Hepatocyte (in vitro differentiated cells): ENCODE data around the gene RNF168. TPM values are rescaled to one million over a fixed set of nuclear protein-coding genes. Genes with fewer than 3 reads are reported as not detected.
"Not testable (repeated sequence)": the region's sequence is repeated elsewhere in the genome, so short reads cannot be mapped to it uniquely, and the experiment has no call there.

Source experiments
- DNase-seq: peaks from one replicate; pipeline ENCODE4 v3.0.0-alpha.2; 2016; ENCODE audit warnings: low spot score
- H2AFZ ChIP-seq: fragments of 200-600 bp; sonication (generic); 2 replicates; pipeline ENCODE4 v1.6.0; 2016; ENCODE audit warnings: antibody characterized with exemption, mild to moderate bottlenecking
- H3K27ac ChIP-seq: fragments of 200-600 bp; sonication (generic); 2 replicates; pipeline ENCODE4 v1.5.1; 2016; ENCODE audit warnings: mild to moderate bottlenecking
- H3K27me3 ChIP-seq: fragments of 200-600 bp; sonication (generic); 2 replicates; pipeline ENCODE4 v1.6.1; 2016
- H3K36me3 ChIP-seq: fragments of 200-600 bp; sonication (generic); replicated peaks from 2 replicates; pipeline ENCODE4 v1.5.1; 2016; ENCODE audit warnings: low read depth; ENCODE audit not compliant: insufficient read depth
- H3K4me1 ChIP-seq: fragments of 200-600 bp; sonication (generic); 2 replicates; pipeline ENCODE4 v1.5.1; 2016; ENCODE audit warnings: mild to moderate bottlenecking, moderate library complexity; ENCODE audit not compliant: insufficient read depth
- H3K4me2 ChIP-seq: fragments of 200-600 bp; sonication (generic); 2 replicates; pipeline ENCODE4 v1.6.0; 2016
- H3K4me3 ChIP-seq: fragments of 200-600 bp; sonication (generic); 2 replicates; pipeline ENCODE4 v1.5.1; 2016; ENCODE audit warnings: mild to moderate bottlenecking
- H3K79me2 ChIP-seq: fragments of 200-600 bp; sonication (generic); 2 replicates; pipeline ENCODE4 v1.6.0; 2017; ENCODE audit warnings: mild to moderate bottlenecking
- H3K9me2 ChIP-seq: fragments of 200-600 bp; sonication (generic); replicated peaks from 2 replicates; pipeline ENCODE4 v1.6.0; 2017; ENCODE audit warnings: mild to moderate bottlenecking; ENCODE audit not compliant: insufficient read depth
- H3K9me3 ChIP-seq: fragments of 200-600 bp; sonication (generic); 2 replicates; pipeline ENCODE4 v1.5.1; 2016; ENCODE audit warnings: low read depth, mild to moderate bottlenecking
- H4K20me1 ChIP-seq: fragments of 200-600 bp; sonication (generic); 2 replicates; pipeline ENCODE4 v1.6.0; 2016; ENCODE audit warnings: mild to moderate bottlenecking; ENCODE audit not compliant: insufficient read depth, poor library complexity, severe bottlenecking
- EZH2 ChIP-seq: fragments of 200-600 bp; sonication (generic); IDR thresholded peaks from 2 replicates; pipeline ENCODE4 v1.6.1; 2016; ENCODE audit warnings: antibody characterized with exemption, mild to moderate bottlenecking, borderline replicate concordance
- EZH2phosphoT487 ChIP-seq: fragments of 200-600 bp; sonication (generic); IDR thresholded peaks from one replicate; pipeline ENCODE4 v1.6.1; 2018; ENCODE audit warnings: antibody characterized with exemption, mild to moderate bottlenecking, low read depth, moderate library complexity; ENCODE audit not compliant: unreplicated experiment, severe bottlenecking
- WGBS: methylation state at CpG from one replicate; pipeline ENCODE4 v1.1.6; 2016; ENCODE audit warnings: low lambda C conversion rate; ENCODE audit errors: missing lambda C conversion rate; 5-methylcytosine and 5-hydroxymethylcytosine counted together
- polyA plus RNA-seq: library from polyadenylated mRNA; unstranded; fragments of >200 nt; fragmentation: Nextera tagmentation; extraction: Ambion mirVana; gene quantifications from 2 replicates; pipeline ENCODE4 v1.2.1, GENCODE V29; 2016
- total RNA-seq: library from RNA; depleted of rRNA; stranded (reverse); fragments of >200 nt; gene quantifications from 2 replicates; pipeline ENCODE4 v1.2.3, GENCODE V29; 2014
- TF ChIP-seq, protein P1 (sequence below): fragments of 200-600 bp; sonication (generic); IDR thresholded peaks from 2 replicates; pipeline ENCODE4 v1.5.1; 2016; ENCODE audit warnings: antibody characterized with exemption, mild to moderate bottlenecking; ENCODE audit not compliant: poor library complexity

Gene RNF168
- total and polyA plus RNA-seq, 2 experiments from 2014 or later: 5.3 to 13.5 TPM

DNA sequence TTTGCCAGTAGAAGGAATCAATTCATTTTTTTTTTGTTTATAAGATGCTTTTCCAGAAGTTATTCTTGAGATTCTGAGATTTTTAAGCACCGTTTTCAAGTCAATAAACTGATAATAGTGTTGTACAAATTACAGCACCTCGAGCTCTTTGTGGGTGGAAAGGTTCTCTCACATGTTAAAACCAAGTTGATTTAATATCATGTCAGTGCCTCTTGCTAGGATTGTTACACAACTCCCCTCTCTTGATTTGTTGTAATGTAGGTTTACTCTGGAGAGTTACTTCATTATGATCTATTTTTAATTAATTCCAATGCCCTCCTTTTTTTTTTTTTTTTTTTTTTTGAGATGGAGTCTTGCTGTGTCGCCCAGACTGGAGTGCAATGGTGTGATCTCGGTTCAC, 45.5 kb downstream of the RNF168 start:
- WGBS: 89% methylated on average over 4 of the region's 4 CpGs

DNA sequence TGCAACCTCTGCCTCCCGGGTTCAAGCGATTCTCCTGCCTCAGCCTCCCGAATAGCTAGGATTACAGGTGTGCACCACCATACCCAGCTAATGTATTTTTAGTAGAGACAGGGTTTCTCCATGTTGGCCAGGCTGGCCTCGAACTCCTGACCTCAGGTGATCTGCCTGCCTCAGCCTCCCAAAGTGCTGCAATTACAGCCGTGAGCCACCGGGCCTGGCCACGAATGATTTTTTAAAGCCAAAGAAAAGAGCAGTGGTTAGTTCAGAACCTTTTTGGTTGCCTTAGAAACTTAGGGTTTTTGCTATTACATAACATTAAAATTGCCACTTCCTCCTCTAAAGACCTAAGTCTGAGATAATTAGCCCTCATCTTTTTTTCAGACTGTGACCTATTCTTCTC, 46.1 kb downstream of the RNF168 start:
- not testable (repeated sequence) for H3K4me3 ChIP-seq, H3K79me2 ChIP-seq, H3K27ac ChIP-seq, H3K9me2 ChIP-seq, H3K4me1 ChIP-seq, H3K27me3 ChIP-seq, DNase-seq, H3K36me3 ChIP-seq, H3K4me2 ChIP-seq, H2AFZ ChIP-seq, H3K9me3 ChIP-seq, H4K20me1 ChIP-seq
- WGBS: 98% methylated on average over 7 of the region's 7 CpGs

More for the DNA sequence above, 45.5 kb downstream of the RNF168 start:
- Histone ChIP-seq H3K4me3 (no peak overlapping the region), H3K27ac (no peak overlapping the region), H3K79me2 (no peaks in the 10 kb centered on the region), H4K20me1 (no peaks in the 10 kb centered on the region), H3K9me2 (no peaks in the 10 kb centered on the region), H3K4me1 (no peaks in the 10 kb centered on the region), H3K9me3 (no peaks in the 10 kb centered on the region), H3K27me3 (no peaks in the 10 kb centered on the region), H2AFZ (no peak overlapping the region), H3K36me3 (no peaks in the 10 kb centered on the region), H3K4me2 (no peak overlapping the region)
- DNase-seq: no peak
- TF ChIP-seq EZH2phosphoT487: no peak
- TF ChIP-seq, protein P1, sequence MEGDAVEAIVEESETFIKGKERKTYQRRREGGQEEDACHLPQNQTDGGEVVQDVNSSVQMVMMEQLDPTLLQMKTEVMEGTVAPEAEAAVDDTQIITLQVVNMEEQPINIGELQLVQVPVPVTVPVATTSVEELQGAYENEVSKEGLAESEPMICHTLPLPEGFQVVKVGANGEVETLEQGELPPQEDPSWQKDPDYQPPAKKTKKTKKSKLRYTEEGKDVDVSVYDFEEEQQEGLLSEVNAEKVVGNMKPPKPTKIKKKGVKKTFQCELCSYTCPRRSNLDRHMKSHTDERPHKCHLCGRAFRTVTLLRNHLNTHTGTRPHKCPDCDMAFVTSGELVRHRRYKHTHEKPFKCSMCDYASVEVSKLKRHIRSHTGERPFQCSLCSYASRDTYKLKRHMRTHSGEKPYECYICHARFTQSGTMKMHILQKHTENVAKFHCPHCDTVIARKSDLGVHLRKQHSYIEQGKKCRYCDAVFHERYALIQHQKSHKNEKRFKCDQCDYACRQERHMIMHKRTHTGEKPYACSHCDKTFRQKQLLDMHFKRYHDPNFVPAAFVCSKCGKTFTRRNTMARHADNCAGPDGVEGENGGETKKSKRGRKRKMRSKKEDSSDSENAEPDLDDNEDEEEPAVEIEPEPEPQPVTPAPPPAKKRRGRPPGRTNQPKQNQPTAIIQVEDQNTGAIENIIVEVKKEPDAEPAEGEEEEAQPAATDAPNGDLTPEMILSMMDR: no peak
- TF ChIP-seq EZH2: no peak

DNA sequence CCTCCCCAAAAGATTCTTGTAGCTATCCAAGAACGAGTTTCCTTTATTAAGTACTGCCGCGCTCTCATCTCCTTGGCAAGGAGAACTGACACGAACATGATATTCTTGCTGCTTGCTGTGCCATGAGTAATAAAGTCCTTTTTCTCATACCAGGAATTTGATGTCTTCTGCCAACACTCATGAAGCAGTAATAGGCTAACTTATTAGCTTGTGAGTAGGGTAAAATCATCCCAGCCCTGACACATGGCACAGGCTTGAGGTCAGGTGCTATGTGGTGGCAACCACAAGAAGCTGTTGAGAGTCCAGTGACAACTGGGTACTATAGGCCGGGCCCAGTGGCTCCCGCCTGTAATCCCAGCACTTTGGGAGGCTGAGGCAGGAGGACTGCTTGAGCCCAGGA, 48.6 kb downstream of the RNF168 start:
- WGBS: 89% methylated on average over 6 of the region's 6 CpGs

DNA sequence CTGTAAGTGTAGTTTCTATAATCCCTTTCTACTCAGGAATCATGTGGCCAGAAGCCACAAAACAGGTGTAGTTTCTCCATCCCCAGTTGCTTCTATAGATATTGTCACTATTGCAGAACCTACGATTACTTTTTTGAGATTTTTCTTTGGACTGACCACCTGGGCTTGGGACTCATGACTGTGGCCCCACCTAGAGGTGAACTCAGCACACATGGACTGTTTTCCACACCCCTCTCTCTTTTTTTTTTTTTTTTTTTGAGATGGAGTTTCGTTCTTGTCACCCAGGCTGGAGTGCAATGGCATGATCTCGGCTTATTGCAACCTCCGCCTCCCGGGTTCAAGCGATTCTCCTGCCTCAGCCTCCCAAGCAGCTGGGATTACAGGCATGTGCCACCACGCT, 58.2 kb downstream of the RNF168 start:
- not testable (repeated sequence) for H3K4me1 ChIP-seq, H3K27ac ChIP-seq, H3K4me3 ChIP-seq, H3K9me3 ChIP-seq, H4K20me1 ChIP-seq, H2AFZ ChIP-seq, DNase-seq, H3K4me2 ChIP-seq, H3K27me3 ChIP-seq, H3K79me2 ChIP-seq, H3K9me2 ChIP-seq, H3K36me3 ChIP-seq
- 98% methylated on average over 6 of the region's 7 CpGs for WGBS

More for the DNA sequence above, 48.6 kb downstream of the RNF168 start:
- Histone ChIP-seq H3K4me1 (no peaks in the 10 kb centered on the region), H3K79me2 (no peaks in the 10 kb centered on the region), H3K27me3 (no peaks in the 10 kb centered on the region), H3K4me3 (no peak overlapping the region), H3K27ac (no peak overlapping the region), H3K9me3 (no peaks in the 10 kb centered on the region), H3K9me2 (no peaks in the 10 kb centered on the region), H4K20me1 (no peaks in the 10 kb centered on the region), H3K4me2 (no peak overlapping the region), H2AFZ (no peak overlapping the region), H3K36me3 (no peaks in the 10 kb centered on the region)
- DNase-seq: no peak
- TF ChIP-seq EZH2phosphoT487 (no peak), EZH2 (no peak)
- TF ChIP-seq, protein P1: no peak

DNA sequence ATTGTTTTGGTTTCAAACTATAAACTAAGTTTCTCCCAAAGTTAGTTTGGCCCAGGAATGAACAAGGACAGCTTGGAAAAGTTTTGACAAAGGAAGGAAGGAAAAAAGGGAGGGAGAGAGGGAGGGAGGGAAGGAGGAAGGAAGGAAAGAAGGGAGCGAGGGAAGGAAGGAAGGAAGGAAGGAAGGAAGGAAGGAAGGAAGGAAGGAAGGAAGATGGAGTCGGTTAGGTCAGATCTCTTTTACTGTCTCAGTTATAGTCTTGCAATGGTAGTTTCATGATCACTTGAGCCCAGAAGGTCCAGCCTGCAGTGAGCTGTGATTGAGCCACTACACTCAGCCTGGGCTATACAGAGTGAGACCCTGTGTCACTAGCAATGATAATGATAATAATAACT, 59.1 kb downstream of the RNF168 start:
- Histone ChIP-seq H3K9me2 (no peaks in the 10 kb centered on the region), H3K4me1 (no peaks in the 10 kb centered on the region), H3K27me3 (no peaks in the 10 kb centered on the region), H2AFZ (no peak overlapping the region), H4K20me1 (no peaks in the 10 kb centered on the region), H3K27ac (no peak overlapping the region), H3K4me2 (no peak overlapping the region), H3K36me3 (no peaks in the 10 kb centered on the region), H3K4me3 (no peak overlapping the region), H3K79me2 (no peaks in the 10 kb centered on the region), H3K9me3 (no peaks in the 10 kb centered on the region)
- WGBS: 80% methylated on average over 1 of the region's 2 CpGs
- no peak for DNase-seq
- TF ChIP-seq, protein P1: no peak
- TF ChIP-seq EZH2phosphoT487: no peak
- TF ChIP-seq EZH2: no peak
